SK-N-SH (cell line): ENCODE data around the gene NADSYN1.

Experiments used
- ELF1 ChIP-seq: IDR thresholded peaks from 2 replicates; pipeline ENCODE4 v1.4.0; 2012
- EZH2phosphoT487 ChIP-seq: fragments of 200-600 bp; sonication (generic); IDR thresholded peaks from 2 replicates; pipeline ENCODE4 v1.6.1; 2017; ENCODE audit warnings: low read depth, mixed run types, mild to moderate bottlenecking, antibody characterized with exemption, moderate library complexity, borderline replicate concordance
- GATA2 ChIP-seq: sonication (generic); formaldehyde crosslinking; IDR thresholded peaks from 2 replicates; pipeline ENCODE4 v1.5.0; 2020; ENCODE audit warnings: mild to moderate bottlenecking, missing genetic modification reagents
- TF ChIP-seq, protein P1 (sequence below): fragments of 200-600 bp; sonication (generic); IDR thresholded peaks from 2 replicates; pipeline ENCODE4 v1.6.1; 2017; ENCODE audit warnings: antibody characterized with exemption, mild to moderate bottlenecking, moderate library complexity

DNA sequence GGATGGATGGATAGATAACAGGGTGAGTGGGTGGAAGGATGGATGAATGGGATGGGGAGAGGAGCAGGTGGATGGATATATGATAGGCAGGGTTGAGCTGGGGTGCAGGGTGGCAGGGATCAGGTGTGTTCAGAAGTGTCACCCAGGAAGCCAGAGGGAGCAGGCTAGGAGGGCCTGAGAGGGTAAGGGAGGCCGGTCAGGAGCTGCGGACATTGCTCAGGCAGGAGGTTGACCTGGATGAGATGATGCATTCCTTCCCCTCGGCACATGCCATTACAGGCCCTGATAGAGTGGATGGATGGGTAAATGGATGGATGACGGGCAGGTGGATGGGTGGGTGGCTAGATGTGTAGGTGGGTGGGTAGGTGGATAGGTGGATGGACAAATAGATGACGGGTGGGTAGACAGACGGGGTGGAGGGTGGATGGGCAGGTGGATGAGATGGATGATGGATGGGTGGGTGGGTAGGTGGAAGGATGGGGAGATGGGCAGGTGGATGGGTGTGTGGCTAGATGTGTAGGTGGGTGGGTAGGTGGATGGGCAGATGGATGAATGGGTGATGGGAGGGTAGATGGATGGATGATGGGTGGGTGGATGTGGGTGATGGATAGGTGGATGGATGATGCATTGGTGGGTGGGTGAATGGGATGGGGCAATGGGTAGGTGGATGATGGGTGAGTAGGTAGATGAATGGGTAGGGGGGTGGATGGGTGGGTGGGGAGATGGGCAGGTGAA is 12.8 kb upstream of the NADSYN1 start:
- TF ChIP-seq EZH2phosphoT487 (no peak), ELF1 (no peak), GATA2 (CRISPR knock-in tag) (no peak)
- TF ChIP-seq, protein P1, sequence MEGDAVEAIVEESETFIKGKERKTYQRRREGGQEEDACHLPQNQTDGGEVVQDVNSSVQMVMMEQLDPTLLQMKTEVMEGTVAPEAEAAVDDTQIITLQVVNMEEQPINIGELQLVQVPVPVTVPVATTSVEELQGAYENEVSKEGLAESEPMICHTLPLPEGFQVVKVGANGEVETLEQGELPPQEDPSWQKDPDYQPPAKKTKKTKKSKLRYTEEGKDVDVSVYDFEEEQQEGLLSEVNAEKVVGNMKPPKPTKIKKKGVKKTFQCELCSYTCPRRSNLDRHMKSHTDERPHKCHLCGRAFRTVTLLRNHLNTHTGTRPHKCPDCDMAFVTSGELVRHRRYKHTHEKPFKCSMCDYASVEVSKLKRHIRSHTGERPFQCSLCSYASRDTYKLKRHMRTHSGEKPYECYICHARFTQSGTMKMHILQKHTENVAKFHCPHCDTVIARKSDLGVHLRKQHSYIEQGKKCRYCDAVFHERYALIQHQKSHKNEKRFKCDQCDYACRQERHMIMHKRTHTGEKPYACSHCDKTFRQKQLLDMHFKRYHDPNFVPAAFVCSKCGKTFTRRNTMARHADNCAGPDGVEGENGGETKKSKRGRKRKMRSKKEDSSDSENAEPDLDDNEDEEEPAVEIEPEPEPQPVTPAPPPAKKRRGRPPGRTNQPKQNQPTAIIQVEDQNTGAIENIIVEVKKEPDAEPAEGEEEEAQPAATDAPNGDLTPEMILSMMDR = no peak
